GM12801 (cell line): ENCODE results near the gene GID8.

Source experiments
- TF ChIP-seq, protein P1 (sequence below): IDR thresholded peaks from one replicate; pipeline ENCODE4 v1.5.1; 2011; ENCODE audit warnings: control low read depth; ENCODE audit not compliant: insufficient read length; ENCODE audit errors: extremely low read depth

GID8 gene

DNA sequence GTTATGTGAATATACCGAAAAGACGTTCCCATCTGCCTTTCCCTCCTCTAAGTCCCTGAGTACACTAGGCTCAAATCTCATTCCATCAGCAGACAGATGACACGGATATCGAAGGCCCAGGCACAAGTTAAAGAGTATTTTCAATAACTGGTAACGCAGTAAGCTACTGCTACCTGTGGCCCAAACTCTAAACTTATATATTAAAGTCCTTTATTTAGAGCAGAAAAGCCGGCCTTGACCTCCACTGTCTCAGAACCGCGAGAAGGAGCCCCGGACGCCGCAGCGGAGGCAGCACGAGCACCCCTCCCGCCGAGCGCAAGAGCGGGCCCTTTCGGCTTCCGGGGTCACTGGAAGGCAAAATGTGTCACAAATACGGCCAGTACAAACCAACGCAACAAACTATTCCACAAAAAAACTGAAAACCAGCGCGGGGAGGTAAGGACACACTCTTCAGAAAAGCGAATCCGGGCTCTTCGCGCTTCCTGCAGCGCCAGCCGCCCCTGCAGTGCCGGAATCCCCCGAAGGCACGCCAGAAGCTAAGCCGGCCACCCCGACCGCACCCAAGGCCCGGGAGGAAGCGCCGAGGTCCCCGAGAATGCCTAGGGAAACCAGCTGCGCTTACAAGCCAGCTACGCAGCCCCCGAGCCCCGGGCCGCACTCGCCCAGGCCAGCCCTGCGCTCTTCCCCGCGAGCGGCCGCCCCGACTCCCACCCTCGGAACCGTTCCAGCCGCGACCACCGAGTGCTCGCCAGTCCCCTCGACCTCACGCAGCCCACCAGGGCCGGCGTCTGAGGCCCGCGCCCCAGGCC lies 12.3 kb upstream of the GID8 start:
- TF ChIP-seq, protein P1, sequence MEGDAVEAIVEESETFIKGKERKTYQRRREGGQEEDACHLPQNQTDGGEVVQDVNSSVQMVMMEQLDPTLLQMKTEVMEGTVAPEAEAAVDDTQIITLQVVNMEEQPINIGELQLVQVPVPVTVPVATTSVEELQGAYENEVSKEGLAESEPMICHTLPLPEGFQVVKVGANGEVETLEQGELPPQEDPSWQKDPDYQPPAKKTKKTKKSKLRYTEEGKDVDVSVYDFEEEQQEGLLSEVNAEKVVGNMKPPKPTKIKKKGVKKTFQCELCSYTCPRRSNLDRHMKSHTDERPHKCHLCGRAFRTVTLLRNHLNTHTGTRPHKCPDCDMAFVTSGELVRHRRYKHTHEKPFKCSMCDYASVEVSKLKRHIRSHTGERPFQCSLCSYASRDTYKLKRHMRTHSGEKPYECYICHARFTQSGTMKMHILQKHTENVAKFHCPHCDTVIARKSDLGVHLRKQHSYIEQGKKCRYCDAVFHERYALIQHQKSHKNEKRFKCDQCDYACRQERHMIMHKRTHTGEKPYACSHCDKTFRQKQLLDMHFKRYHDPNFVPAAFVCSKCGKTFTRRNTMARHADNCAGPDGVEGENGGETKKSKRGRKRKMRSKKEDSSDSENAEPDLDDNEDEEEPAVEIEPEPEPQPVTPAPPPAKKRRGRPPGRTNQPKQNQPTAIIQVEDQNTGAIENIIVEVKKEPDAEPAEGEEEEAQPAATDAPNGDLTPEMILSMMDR: no peak

DNA sequence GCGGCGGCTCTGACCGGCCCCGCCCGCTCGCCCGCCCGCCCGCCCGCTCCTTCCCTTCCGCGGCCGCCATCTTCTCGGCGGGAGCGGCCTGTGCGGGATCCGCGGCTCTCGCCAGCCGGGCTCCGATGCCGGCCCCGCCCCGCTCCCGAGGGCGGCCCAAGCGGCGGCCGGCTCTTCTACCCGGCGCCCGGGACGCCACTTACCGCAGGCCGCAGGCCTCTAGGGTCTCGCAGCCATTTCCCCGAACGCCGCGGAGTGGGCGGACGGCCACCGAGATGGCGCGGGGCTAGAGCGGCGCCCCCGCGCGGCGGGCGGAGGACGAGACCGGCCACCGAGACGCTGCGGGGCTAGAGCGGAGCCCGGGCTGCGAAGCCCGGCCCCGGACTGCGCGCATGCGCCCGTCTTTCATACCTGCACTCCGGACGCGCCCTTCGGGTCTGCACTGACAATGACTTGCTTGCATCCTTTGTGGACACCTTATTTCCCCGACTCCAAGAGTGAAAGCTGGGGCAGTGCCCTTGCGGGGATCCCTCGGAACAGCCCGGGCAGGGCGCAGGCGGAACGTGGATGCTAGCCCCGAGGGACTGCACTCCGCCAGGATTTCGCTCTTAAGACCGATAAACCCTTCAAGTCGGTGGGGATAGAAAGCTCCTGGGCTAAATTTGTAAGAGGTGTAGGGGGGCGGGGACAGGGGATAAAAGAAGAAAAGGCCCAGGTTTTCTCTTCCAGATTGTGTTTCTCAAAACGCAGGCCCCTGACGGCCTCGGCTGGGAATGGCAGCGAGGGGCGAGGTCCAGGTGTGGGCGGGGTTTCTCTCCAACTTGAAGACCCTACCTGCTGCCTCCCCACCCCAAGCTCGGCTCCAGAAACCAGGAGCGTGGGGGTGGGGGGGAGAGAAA lies 11.5 kb upstream of the GID8 start, which contains the start of gene DIDO1:
DIDO1 (minus strand) TSS at position 277 of the 899 bp plus-strand sequence.
- TF ChIP-seq, protein P1: no peak

DNA sequence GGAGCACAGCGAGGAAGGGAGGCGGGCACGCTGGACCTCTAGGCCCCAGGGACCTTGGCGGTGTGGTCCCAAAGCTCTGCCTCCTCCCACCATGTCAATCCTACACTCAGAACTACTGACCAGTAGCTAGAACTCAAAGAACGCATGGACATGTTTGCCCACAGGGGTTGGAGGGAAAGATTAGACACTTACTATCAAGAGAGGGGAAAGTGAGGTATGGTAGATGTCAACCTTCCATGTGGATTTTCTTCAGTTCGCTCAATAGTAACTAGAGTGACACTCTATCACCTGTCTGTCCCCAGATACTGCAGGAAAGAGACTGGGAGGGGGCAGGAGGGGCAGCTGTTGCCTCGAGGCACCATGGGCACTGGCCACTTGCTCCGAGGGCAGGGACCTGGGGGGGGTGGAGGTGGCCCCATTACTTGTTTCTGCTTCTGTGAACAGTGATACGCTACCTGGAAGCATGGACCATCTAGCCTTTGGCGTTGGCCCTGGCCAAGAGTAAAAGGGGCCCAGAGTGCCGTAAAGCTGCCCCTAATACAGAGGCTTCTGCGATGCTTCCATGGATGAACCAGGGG lies 10.7 kb upstream of the GID8 start:
- TF ChIP-seq, protein P1: no peak

DNA sequence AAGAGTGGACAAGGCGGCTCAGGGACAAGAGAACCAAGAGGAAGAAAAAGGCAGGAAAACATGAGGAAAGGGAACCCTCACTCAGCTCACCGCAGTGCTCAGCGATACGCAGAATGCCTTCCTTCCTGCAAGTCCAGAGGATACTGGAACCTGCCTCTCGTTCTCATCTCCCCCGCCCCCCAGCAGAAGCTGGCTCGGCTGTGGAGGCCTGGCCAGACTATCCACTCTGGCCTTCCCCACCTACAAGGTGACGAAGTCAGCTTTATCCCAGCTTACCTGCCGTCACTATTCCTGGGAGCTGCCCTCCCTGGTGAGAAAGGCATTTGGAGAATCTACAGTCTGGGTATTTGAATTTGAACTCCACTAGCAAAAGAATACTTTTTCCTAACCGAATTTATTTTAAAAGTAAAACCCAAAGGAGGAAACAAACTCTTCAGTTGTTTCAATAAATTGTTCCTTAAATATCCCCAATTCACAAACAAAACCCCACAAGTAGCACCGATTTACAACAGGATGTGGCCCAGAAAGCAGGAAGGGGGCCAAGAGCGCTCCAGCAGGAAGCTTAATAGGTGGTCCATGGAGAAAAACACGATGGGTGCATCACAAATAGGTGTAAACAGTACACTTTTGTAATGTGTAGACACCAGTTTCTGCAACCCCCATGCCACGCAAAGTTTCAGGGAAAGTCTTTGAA lies 9.6 kb upstream of the GID8 start:
- TF ChIP-seq, protein P1: no peak

DNA sequence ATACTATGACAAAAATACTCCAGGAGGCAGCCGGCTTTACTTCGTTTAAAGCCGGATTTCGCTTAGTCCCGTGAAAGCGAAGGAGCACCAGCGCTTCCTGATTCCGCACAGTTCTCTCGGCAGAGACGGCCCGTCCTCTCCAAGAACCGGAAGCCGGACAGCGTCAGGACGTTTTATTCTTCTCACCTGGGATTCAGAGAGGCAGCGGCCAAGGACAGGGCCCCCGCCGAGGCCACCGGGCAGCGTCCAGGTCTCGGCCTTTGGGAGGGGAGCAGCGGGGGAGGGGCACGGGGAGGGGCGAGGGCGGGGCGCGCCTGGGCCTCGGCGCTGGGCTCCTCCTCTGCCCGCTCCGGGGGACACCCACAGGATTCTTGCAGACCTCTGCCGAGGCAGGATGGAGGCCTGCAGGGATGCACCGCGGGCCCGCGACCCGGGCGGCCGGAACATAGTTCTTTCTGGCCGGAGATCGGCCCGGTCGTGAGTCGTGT lies 8.9 kb upstream of the GID8 start:
- TF ChIP-seq, protein P1: no peak

DNA sequence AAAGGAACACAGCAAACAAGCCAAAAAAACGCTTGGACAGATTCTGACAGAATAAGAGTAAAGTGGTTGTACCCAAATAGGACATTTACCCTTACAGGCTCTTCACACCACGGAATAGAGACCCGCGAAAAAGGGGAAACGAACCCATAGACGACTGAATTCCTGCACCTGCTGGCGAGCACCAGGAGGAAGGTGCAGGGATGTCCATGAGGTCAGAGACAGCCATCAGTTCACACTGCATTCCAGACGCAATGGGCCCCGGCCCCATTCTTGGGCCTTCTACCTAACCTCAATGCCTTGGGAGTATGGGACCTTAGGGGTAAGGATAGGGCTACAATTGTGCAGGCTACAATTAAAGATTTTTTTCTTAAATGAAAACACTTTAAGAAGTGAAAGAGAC lies 6.5 kb upstream of the GID8 start:
- TF ChIP-seq, protein P1: no peak
